GM18498 (cell line): ENCODE results near the gene MYOM1.

Source experiments
- ATAC-seq: cut with Tn5 transposase; IDR thresholded peaks from one replicate; pipeline ENCODE4 v1.9.1; 2021; ENCODE audit warnings: mild to moderate bottlenecking, moderate library complexity; ENCODE audit not compliant: unreplicated experiment

MYOM1 gene

DNA sequence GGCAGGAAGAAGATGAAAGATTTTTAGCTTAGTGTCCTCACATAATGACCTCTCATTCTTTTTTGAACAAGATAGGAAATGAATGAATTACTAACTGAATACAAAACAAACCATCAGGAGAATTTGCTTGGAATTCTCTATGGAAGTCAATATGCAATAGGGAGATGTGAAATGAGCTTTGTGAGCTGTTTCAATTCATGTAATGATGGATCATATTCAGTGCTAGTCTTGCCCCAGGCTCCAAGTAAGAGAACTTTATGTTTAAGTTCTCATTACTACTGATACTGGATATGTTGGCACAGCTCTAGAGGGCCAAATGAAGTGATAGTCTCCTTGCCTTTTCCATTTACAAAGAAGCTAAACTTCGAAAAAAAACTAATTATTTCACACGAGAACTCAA is 29.2 kb downstream of the MYOM1 start:
- ATAC-seq = no peak

- no peak for ATAC-seq
Measured at GRCh38 chr18:3189884-3190283, 29.9 kb downstream of the MYOM1 start.

DNA sequence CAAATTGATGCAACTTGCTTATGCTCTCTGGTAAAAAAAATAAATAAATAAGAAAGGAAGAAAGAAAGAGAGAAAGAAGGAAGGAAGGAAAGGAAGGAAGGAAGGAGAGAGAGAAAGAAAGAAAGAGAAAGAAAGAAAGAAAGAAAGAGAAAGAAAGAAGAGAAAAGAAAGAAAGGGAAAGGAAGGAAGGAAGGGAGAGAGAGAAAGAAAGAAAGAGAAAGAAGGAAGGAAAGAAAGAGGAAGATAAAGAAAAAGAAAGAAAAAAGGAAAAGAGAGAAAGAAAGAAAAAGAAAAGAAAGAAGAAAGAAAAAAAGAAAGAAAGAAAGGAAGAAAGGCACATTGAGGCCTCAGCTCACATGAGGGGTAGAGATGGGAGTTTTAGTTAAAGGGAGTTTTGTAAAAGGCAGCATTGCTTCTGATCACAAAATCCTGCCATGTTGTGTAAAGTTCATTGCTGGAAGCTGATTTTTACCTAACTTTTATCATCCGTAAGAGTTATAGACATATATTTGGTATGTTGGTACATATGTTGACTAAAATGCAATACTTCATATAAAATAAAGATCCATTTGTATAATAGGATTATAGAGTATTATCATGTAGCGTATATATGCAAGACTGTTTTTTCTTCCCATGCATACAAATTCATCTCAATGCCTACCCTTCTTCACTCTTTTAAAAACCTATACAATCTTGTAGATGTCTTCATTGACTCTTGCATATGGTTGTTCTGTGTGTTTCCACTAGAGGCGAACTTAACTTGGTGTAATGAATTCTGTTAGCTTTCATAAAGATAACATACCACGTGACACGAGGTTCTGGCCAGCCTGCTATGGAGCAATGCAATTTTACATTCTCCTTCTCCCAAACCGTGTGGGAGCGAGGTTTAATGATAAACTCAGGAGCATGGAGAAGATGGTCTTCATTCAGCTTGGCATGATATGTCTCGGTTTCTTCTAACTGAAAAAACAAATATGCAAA is 32.8 kb downstream of the MYOM1 start:
- no peak for ATAC-seq

GRCh38 chr18:3184275-3184963 is 35.3 kb downstream of the MYOM1 start:
- no peak for ATAC-seq

- no peak for ATAC-seq
Measured at GRCh38 chr18:3183103-3183717, 36.6 kb downstream of the MYOM1 start.

DNA sequence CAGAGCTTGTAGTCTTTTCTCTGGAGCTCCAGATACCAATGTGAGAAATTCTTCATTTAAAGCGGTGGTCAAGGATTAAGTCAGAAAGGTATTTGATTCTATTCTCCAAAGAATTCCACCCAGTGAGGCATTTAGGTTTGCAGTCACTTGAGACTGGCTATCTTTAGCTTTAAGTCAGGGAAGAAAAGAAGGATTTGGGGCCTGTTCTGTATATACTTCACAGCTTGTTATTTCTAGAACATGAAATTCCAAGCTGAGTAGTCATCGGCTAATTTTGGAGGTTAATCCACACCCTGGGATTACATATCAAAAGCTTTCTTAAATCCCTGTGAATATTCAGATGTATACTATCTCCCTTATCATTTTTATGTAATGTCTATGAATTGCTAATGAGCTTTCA is 39.4 kb downstream of the MYOM1 start:
- no peak for ATAC-seq

GRCh38 chr18:3179430-3180089 is 40.2 kb downstream of the MYOM1 start:
- ATAC-seq = peak; percentile 51

- ATAC-seq = peak; percentile 92
Measured at GRCh38 chr18:3177902-3178687, 41.7 kb downstream of the MYOM1 start.

- no peak for ATAC-seq
Measured at GRCh38 chr18:3175195-3175758, 44.5 kb downstream of the MYOM1 start.

DNA sequence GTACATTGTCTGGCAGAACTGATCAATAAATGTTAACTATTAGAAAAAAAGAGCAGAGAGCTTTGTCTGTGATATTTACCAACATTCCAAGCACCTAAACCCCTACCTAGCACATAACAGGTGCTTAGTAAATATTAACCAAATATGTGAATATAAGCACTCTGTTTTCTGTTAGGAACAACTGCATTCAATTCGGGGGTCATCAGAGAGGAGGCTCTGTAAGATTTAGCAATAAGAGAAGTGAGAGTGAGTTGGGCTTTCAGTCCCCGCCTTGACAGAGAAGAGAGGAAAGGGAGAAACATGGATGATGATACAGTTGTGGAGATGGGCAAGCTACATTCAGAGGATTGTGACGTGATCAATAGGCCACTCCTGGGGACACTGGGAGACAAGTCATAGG is 47.7 kb downstream of the MYOM1 start:
- no peak for ATAC-seq

DNA sequence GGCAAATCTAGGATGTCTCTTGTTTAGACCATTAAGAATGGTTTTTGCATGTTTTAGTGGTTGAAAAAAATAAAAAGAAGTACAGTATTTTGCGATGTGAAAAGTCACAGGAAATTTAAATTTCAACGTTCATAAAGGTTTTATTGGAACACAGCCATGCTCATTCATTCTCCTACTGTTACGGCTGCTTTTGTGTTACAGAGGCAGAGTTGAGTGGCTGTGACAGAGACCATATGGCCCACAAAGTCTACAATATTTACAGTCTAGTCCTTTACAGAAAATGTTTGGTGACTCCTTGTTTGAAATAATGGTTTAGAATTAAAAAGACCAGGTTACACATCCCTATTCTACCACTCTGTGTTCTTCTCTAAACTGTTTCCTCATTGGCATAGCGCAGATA is 48.1 kb downstream of the MYOM1 start:
- ATAC-seq = no peak

- ATAC-seq = no peak
Measured at GRCh38 chr18:3170441-3171161, 49.2 kb downstream of the MYOM1 start.

DNA sequence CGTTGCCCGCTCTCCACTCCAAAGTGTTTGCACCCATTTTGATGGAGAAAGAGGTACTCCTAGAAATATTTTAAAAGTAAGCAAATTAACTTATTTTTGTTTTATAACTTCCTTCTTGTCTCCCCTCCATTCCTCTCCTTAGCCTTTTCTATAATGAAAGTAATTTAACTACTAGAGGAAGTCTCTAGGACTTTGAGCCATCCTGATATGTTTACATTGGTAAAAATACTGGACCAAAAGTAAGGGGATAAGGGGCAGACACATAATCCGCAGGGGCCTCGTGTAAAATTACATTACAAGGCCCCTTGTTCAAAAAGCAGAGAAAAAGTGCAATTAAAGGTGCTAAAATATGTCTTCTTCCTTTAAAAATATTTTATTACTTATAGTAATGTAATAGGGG is 55.4 kb downstream of the MYOM1 start:
- no peak for ATAC-seq

DNA sequence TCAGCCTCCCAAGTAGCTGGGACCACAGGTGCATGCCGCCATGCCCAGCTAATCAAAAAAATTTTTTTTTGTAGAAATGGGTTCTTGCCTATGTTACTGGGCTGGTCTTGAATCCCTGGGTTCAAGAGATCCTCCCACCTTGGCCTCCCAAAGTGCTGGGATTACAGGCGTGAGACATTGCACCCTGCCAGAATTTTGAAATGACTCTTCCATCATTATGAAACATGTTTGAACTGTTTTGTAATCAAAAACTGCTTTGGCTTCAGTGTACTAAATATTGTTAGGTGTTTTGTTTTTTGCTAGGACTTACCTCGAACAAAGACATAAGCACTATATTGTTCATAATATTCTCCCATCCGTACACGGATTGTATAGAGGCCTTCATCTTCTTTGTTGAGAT is 55.8 kb downstream of the MYOM1 start:
- ATAC-seq = no peak

DNA sequence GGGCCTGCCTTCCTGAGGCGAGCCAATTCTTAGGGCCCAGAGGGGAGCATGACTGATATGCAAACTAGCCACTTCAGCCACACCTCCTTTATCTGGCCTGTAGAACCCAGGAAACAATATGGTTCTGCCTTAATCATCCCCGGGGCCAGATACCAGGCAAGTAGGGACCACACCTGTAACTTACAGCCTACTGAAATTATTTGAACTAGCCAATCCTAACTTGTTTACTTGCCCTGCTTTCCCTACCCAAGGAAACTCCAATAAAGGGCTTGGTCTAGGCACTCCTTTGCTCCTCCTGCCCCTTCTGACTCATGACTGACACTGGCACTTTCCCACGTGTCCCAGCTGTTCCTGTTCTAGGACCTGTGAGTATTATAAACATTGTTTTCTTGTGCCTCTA is 57.6 kb downstream of the MYOM1 start:
- no peak for ATAC-seq

- no peak for ATAC-seq
Measured at GRCh38 chr18:3159830-3160229, 59.9 kb downstream of the MYOM1 start.

GRCh38 chr18:3157606-3158005 is 62.2 kb downstream of the MYOM1 start:
- ATAC-seq = no peak

DNA sequence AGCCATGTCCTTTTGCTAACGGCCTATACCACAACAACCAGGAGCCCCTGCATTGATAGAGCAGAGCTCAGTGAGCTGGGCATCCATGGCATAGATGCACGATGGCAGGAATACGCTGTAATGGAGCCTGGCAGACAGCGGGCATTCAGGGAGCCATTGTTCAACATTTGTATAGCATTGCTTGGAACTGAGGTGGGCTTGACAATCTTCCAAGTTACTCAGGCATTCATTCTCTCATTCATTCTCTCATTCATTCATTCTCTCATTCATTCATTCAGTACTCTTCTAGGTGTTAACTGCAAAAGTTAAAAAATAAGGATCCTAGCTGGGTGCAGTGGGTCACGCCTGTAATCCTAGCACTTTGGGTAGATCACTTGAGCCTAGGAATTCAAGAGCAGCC is 62.7 kb downstream of the MYOM1 start:
- no peak for ATAC-seq

- ATAC-seq = no peak
Measured at GRCh38 chr18:3156325-3156640, 63.5 kb downstream of the MYOM1 start.

DNA sequence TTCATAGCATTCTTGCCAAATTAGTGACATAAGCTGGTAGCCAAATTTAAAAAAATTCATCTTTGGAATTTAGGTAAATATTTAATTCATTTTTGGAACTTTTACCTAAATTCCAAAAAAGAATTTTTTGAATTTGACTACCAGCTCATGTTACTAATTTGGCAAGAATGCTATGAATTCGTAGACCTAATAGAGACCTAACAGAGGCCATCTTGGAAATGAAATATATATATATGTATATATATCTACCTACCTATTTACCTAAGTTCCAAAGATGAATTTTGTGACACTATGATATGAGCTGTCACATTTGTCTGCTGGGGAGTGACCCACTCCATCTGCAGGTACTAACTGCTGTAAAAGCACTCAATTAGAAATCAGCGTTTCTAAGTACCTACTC is 65.6 kb downstream of the MYOM1 start:
- no peak for ATAC-seq
